ENCODE data around the gene LCLAT1. TPM values are rescaled to one million over a fixed set of nuclear protein-coding genes. Genes with fewer than 3 reads are reported as not detected.

The LCLAT1 gene
- total RNA-seq, 1 experiment from 2014 or later, result 32.9 TPM

DNA sequence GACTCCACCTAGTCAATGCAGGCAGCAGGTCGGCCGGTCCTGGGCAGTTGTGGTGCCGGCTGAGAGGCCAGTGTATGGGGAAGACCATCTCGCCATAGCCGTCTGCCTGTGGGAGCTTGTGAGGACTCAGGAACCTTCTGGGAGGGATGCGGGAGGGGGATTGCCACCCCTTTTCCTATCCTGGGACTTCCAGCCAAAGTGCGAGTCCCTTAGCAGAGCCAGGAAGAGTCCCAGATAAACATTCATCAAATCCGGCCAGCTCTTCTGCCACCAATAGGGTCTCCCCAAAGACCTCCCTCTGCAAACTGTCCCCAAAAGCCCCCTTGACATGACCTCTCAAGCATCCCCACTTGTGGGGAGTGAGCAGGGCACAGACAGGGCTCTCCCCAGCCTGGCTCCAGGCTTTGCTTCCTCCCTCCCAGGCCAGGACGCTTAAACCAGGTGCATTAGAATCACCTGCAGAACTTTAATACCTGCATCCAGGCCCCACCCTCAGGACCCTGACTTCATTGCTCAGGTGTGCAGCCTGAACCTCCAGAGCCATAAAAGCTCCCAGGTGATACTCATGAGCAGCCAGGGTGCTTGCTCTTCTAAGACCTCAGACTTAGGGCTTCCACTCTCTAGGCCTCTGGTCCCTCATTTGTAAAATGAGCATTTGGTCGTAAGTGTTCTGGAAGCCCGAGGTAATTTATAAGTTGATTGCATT, 200.9 kb downstream of the LCLAT1 start:
- H3K23ac ChIP-seq (ENCODE audit: insufficient read length, low read depth, low read length), result no peak overlapping the region
- no peaks in the 10 kb centered on the region for H4K20me1 ChIP-seq (ENCODE audit: control insufficient read depth, insufficient read depth, insufficient read length)
- H3K56ac ChIP-seq (ENCODE audit: insufficient read length, low read depth, low read length), result no peak overlapping the region
- H3K27ac ChIP-seq (ENCODE audit: insufficient read length, low read depth, low read length), result no peak overlapping the region
- no peaks in the 10 kb centered on the region for H3K36me3 Mint-ChIP-seq (ENCODE audit: insufficient read depth in 1 of 3, low read depth in 3 of 3)
- H3K4me1 ChIP-seq (ENCODE audit: insufficient read depth, low read length), result peaks cover 8% of the 10 kb centered on the region; the same call in 1 of the 2 replicates
- no peak overlapping the region for H2AK5ac ChIP-seq (ENCODE audit: insufficient read length, low read length)
- no peak overlapping the region for H3K18ac ChIP-seq (ENCODE audit: insufficient read length, low read depth, low read length)
- no peak overlapping the region for H4K8ac ChIP-seq (replicated peaks; ENCODE audit: insufficient read length, low read depth, low read length)
- H3K23me2 ChIP-seq (ENCODE audit: insufficient read length, low read depth, low read length, poor library complexity, severe bottlenecking), result no peaks in the 10 kb centered on the region
- no peaks in the 10 kb centered on the region for H3K79me1 ChIP-seq (ENCODE audit: insufficient read depth, low read depth, low read length, poor library complexity, severe bottlenecking)
- peaks cover 19% of the 10 kb centered on the region for H3K27me3 Mint-ChIP-seq (ENCODE audit: low read depth)
- no CpG with 5 or more reads among the region's 11 CpGs for WGBS (ENCODE audit: extremely low coverage, insufficient read length, low lambda C conversion rate)
- H3K4me1 Mint-ChIP-seq, result peaks cover 23 to 26% of the 10 kb centered on the region in 2 experiments
- no peaks in the 10 kb centered on the region for H3K9me3 ChIP-seq (ENCODE audit: control insufficient read depth, low read depth, low read length)
- H2AFZ ChIP-seq (ENCODE audit: low read length), result no peak overlapping the region
- H3K9ac ChIP-seq (ENCODE audit: extremely low read depth, insufficient read length, low read length), result no peak overlapping the region
- no peaks in the 10 kb centered on the region for H3K79me2 ChIP-seq (ENCODE audit: insufficient read depth, low read length)
- H2BK15ac ChIP-seq (ENCODE audit: low read depth, low read length), result no peak overlapping the region
- no peak overlapping the region for H3K4me2 ChIP-seq (ENCODE audit: insufficient read depth, insufficient read length, low read length)
- H3K27me3 ChIP-seq (ENCODE audit: insufficient read depth, low read length), result no peaks in the 10 kb centered on the region
- no peak overlapping the region for H3T11ph ChIP-seq (ENCODE audit: low read length)
- no peak overlapping the region for H2BK5ac ChIP-seq (ENCODE audit: insufficient read length, low read length)
- no peak overlapping the region for H4K5ac ChIP-seq (ENCODE audit: insufficient read length, low read depth, low read length)
- no peak overlapping the region for H3K27ac Mint-ChIP-seq
- H3K9me3 Mint-ChIP-seq, result no peaks in the 10 kb centered on the region
- no peak overlapping the region for H2BK12ac ChIP-seq (ENCODE audit: insufficient read length, low read depth, low read length)
- TF ChIP-seq, protein P1, sequence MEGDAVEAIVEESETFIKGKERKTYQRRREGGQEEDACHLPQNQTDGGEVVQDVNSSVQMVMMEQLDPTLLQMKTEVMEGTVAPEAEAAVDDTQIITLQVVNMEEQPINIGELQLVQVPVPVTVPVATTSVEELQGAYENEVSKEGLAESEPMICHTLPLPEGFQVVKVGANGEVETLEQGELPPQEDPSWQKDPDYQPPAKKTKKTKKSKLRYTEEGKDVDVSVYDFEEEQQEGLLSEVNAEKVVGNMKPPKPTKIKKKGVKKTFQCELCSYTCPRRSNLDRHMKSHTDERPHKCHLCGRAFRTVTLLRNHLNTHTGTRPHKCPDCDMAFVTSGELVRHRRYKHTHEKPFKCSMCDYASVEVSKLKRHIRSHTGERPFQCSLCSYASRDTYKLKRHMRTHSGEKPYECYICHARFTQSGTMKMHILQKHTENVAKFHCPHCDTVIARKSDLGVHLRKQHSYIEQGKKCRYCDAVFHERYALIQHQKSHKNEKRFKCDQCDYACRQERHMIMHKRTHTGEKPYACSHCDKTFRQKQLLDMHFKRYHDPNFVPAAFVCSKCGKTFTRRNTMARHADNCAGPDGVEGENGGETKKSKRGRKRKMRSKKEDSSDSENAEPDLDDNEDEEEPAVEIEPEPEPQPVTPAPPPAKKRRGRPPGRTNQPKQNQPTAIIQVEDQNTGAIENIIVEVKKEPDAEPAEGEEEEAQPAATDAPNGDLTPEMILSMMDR (conservative IDR thresholded peaks at IDR 0.05), result no peak
- H3K4me3 Mint-ChIP-seq, result no peak overlapping the region
- H2BK120ac ChIP-seq (ENCODE audit: low read depth, low read length, poor library complexity, severe bottlenecking), result no peak overlapping the region
- no peak for DNase-seq
- no peak overlapping the region for H2BK20ac ChIP-seq (ENCODE audit: low read depth, low read length, poor library complexity, severe bottlenecking)
- H3K4ac ChIP-seq (ENCODE audit: low read depth, low read length), result no peak overlapping the region
- H4K91ac ChIP-seq (ENCODE audit: insufficient read length, low read depth, low read length), result no peak overlapping the region
- H3K14ac ChIP-seq (ENCODE audit: insufficient read depth, low read length), result no peak overlapping the region; the same call in 1 of the 2 replicates

All from H9 (cell line).